IPS-NIHi7 (cell line): ENCODE measurements around the gene ZNF783.
A peak's percentile ranks its signal among the peaks of the same experiment; 100 is the strongest.

Source experiments
- DNase-seq: peaks from one replicate; pipeline ENCODE4 v3.0.0; 2012; ENCODE audit warnings: mixed read lengths; ENCODE audit errors: extremely low spot score

Gene ZNF783

GRCh38 chr7:149281508-149282330 is 19.7 kb downstream of the ZNF783 start:
- no peak for DNase-seq

- no peak for DNase-seq
These were observed 20.3 kb downstream of the ZNF783 start for GRCh38 chr7:149282331-149282655.

GRCh38 chr7:149283321-149283720 is 21.3 kb downstream of the ZNF783 start:
- DNase-seq = no peak

- DNase-seq = no peak
These were observed 22.3 kb downstream of the ZNF783 start for GRCh38 chr7:149284343-149284742.

GRCh38 chr7:149284850-149285585 is 23.0 kb downstream of the ZNF783 start:
- peak; percentile 100 for DNase-seq

GRCh38 chr7:149285603-149286002 is 23.6 kb downstream of the ZNF783 start:
- DNase-seq = peak; percentile 61

GRCh38 chr7:149286811-149287400 is 24.9 kb downstream of the ZNF783 start:
- DNase-seq = no peak

GRCh38 chr7:149287622-149288021 is 25.6 kb downstream of the ZNF783 start:
- no peak for DNase-seq

- DNase-seq = no peak
These were observed 27.3 kb downstream of the ZNF783 start for GRCh38 chr7:149289262-149289661.

GRCh38 chr7:149289856-149290255 is 27.9 kb downstream of the ZNF783 start:
- no peak for DNase-seq

GRCh38 chr7:149291036-149291780 is 29.2 kb downstream of the ZNF783 start:
- DNase-seq = no peak

- DNase-seq = no peak
These were observed 29.9 kb downstream of the ZNF783 start for GRCh38 chr7:149291781-149292461.

- DNase-seq = peak; percentile 73
These were observed 30.4 kb downstream of the ZNF783 start for GRCh38 chr7:149292462-149292823.

- no peak for DNase-seq
These were observed 31.3 kb downstream of the ZNF783 start for GRCh38 chr7:149293338-149293737.

- DNase-seq = no peak
These were observed 32.1 kb downstream of the ZNF783 start for GRCh38 chr7:149293946-149294633.

- no peak for DNase-seq
These were observed 32.9 kb downstream of the ZNF783 start for GRCh38 chr7:149294634-149295480.

- no peak for DNase-seq
These were observed 33.5 kb downstream of the ZNF783 start for GRCh38 chr7:149295481-149295850.

- no peak for DNase-seq
These were observed 34.4 kb downstream of the ZNF783 start for GRCh38 chr7:149296368-149296767.

GRCh38 chr7:149297034-149297755 is 35.2 kb downstream of the ZNF783 start:
- no peak for DNase-seq
